ENCODE measurements around the gene HECTD4. TPM values are rescaled to one million over a fixed set of nuclear protein-coding genes. Genes with fewer than 3 reads are reported as not detected.
"Not testable (repeated sequence)": the region's sequence is repeated elsewhere in the genome, so short reads cannot be mapped to it uniquely, and the experiment has no call there.

HECTD4 gene
- total RNA-seq, 1 experiment from 2014 or later = 65.7 TPM

DNA sequence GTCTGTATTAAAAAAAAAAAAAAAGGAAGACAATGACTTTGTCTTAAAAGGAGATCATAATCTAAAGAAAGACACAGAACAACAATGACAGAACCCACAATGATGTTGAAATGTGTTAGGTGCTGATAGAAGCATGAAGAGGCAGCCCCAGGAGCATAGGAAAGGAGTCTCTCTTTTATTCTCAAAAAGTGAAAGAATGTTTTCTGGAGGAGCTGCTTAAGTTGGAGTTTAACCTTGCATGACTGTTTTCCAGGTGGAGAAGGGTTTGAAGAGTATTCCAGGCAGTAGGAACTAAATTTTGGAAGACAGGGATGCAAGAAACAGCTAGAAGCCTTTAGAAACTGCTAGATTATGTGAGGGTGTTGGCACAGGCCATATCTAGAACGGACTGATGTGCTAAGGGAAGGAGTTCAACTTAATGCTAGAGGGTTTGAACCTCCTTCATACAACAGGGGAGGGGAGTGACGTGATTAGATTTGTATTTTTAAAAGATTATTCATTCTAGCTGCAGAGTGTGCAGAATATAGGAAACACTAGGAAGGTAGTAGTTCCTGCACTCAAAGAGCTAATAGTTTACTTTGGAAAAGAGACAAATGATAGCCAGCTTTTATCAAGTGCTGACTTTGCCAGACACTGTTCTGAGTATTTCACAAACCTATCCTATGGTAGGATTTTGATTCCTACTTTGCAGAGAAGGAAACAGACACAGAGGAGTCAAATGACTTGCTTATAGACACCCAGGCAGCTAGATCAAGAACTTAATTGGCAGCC lies 31.8 kb upstream of the HECTD4 start:
- TF ChIP-seq, protein P1, sequence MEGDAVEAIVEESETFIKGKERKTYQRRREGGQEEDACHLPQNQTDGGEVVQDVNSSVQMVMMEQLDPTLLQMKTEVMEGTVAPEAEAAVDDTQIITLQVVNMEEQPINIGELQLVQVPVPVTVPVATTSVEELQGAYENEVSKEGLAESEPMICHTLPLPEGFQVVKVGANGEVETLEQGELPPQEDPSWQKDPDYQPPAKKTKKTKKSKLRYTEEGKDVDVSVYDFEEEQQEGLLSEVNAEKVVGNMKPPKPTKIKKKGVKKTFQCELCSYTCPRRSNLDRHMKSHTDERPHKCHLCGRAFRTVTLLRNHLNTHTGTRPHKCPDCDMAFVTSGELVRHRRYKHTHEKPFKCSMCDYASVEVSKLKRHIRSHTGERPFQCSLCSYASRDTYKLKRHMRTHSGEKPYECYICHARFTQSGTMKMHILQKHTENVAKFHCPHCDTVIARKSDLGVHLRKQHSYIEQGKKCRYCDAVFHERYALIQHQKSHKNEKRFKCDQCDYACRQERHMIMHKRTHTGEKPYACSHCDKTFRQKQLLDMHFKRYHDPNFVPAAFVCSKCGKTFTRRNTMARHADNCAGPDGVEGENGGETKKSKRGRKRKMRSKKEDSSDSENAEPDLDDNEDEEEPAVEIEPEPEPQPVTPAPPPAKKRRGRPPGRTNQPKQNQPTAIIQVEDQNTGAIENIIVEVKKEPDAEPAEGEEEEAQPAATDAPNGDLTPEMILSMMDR (IDR thresholded peaks at IDR 0.05; ENCODE audit: unreplicated experiment) = no peak
- intact Hi-C loops (cut with micrococcal nuclease; ENCODE audit: unreplicated experiment) = no loop called here

DNA sequence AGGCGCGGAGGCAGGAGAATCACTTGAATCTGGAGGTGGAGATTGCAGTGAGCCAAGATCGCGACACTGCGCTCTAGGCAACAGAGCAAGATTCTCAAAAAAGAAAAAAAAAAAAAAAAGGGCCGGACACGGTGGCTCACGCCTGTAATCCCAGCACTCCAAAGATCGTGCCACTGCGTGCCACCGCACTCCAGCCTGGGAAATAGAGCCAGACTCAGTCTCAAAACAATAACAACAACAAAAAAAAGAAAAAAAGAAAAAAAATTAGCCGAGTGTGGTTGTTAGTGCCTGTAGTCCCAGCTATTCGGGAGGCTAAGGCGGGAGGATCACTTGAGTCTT lies 27.6 kb upstream of the HECTD4 start:
- peaks cover 47% of the 10 kb centered on the region for H3K36me3 Mint-ChIP-seq (ENCODE audit: insufficient read depth, unreplicated experiment)
- DNase-seq = no peak
- no peaks in the 10 kb centered on the region for H3K9me3 Mint-ChIP-seq (ENCODE audit: low read depth, unreplicated experiment)
- intact Hi-C loops (cut with micrococcal nuclease; ENCODE audit: unreplicated experiment) = loop anchor here (1.0 kb wide), 1 partner anchor 212 kb away; no protein-coding TSS in a partner anchor
- H3K27me3 Mint-ChIP-seq (ENCODE audit: unreplicated experiment) = no peaks in the 10 kb centered on the region
- H3K4me1 Mint-ChIP-seq (ENCODE audit: low read depth, unreplicated experiment) = peaks cover 36% of the 10 kb centered on the region
- no TSS peak for BruUV-seq (replicated peaks)
- CTCF ChIA-PET = interaction anchor here (0.6 to 0.7 kb wide), 3 partner anchors 41 to 341 kb away, joined by 3 to 4 read pairs (median 3); no protein-coding TSS in a partner anchor
- H3K27ac Mint-ChIP-seq (ENCODE audit: unreplicated experiment) = peak overlapping the region; percentile 100
- TF ChIP-seq, protein P1 (IDR thresholded peaks at IDR 0.05; ENCODE audit: unreplicated experiment) = no peak
- H3K4me3 Mint-ChIP-seq (ENCODE audit: low read depth, unreplicated experiment) = peak overlapping the region; percentile 99

More for the DNA sequence above, 31.8 kb upstream of the HECTD4 start:
- no TSS peak for BruUV-seq (replicated peaks)
- CTCF ChIA-PET = interaction anchor here (0.6 to 0.9 kb wide), 3 partner anchors 12 to 375 kb away, joined by 3 read pairs; no protein-coding TSS in a partner anchor
- Mint-ChIP-seq H3K4me1 (ENCODE audit: low read depth, unreplicated experiment) (peaks cover 6% of the 10 kb centered on the region), H3K9me3 (ENCODE audit: low read depth, unreplicated experiment) (no peaks in the 10 kb centered on the region), H3K27me3 (ENCODE audit: unreplicated experiment) (no peaks in the 10 kb centered on the region), H3K4me3 (ENCODE audit: low read depth, unreplicated experiment) (no peak overlapping the region), H3K27ac (ENCODE audit: unreplicated experiment) (no peak overlapping the region), H3K36me3 (ENCODE audit: insufficient read depth, unreplicated experiment) (peaks cover 23% of the 10 kb centered on the region)
- no peak for DNase-seq

DNA sequence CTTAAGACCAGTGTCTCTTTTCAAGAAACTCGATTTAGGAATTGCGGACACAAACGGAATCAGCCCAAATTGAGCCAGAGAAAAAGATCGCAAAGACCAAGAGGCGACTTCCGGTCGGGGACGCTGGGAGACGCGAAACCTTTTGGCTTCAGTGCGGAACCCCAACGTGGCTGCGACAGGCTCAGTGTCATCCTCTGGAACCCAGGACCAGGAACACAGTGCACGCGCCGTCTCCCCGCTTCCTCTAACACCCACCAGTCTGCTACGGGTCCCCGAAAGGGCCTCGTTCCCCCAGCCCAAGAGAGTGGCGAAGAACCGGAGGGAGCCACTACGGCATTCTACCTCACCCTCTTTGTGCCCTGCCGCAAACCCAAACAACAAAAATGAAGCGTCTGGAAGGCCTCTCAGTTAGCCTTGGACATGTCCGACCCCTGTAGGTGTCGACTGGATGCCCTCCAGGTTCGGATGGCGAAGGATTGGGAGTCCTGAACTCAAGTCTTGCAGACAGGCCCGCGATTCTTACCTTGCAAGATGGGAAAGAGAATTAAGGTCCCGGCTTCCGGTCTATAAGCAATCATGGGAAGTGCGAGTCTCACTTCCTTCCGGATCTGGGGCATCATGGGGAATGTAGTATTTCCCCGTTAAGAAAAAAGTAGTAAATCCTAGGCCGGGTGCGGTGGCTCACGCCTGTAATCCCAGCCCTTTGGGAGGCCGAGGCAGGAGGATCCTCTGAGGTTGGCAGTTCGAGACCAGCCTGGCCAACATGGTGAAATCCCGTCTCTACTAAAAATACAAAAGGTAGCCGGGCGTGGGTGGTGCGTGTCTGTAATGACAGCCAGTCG lies 27.1 kb upstream of the HECTD4 start, which contains the start of gene RPL6:
RPL6 (minus strand) TSS at position 542 of the 842 bp plus-strand sequence. CDS start 949 bp downstream, outside the sequence.
- peaks cover 51% of the 10 kb centered on the region for H3K36me3 Mint-ChIP-seq (ENCODE audit: insufficient read depth, unreplicated experiment)
- TSS peak; percentile 64 for BruUV-seq (replicated peaks)
- H3K9me3 Mint-ChIP-seq (ENCODE audit: low read depth, unreplicated experiment) = no peaks in the 10 kb centered on the region
- intact Hi-C loops (cut with micrococcal nuclease; ENCODE audit: unreplicated experiment) = loop anchor here (1.0 kb wide), 1 partner anchor 211 kb away; no protein-coding TSS in a partner anchor
- peak; percentile 82 for DNase-seq
- peaks cover 36% of the 10 kb centered on the region for H3K4me1 Mint-ChIP-seq (ENCODE audit: low read depth, unreplicated experiment)
- CTCF ChIA-PET = no interaction called here
- peak within 1 kb of the TSS; percentile 99 for H3K4me3 Mint-ChIP-seq (ENCODE audit: low read depth, unreplicated experiment)
- peak within 1 kb of the TSS; percentile 100 for H3K27ac Mint-ChIP-seq (ENCODE audit: unreplicated experiment)
- H3K27me3 Mint-ChIP-seq (ENCODE audit: unreplicated experiment) = no peaks in the 10 kb centered on the region
- TF ChIP-seq, protein P1 (IDR thresholded peaks at IDR 0.05; ENCODE audit: unreplicated experiment) = no peak

DNA sequence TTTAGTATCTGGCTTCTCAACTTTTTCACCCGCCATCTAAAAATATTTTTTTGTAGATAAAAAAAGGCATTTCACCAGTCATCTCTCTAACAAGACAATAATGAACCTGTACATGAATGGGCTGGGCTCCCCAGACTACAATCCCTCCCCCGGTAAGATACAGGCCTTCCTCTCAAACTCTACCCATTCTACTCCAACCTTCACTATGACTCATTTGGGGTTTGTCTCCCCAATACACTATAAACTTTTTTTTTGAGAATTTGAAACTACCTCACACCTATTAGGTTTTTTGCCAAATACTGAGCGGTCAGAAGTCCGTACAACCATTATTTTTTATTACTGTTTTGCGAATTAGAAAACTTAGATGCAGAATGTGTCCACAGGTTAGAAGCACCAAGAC lies 26.4 kb upstream of the HECTD4 start:
- TF ChIP-seq, protein P1 (IDR thresholded peaks at IDR 0.05; ENCODE audit: unreplicated experiment) = no peak
- Mint-ChIP-seq H3K27ac (ENCODE audit: unreplicated experiment) (peak overlapping the region; percentile 100), H3K27me3 (ENCODE audit: unreplicated experiment) (no peaks in the 10 kb centered on the region), H3K4me3 (ENCODE audit: low read depth, unreplicated experiment) (peak overlapping the region; percentile 99), H3K36me3 (ENCODE audit: insufficient read depth, unreplicated experiment) (peaks cover 55% of the 10 kb centered on the region), H3K4me1 (ENCODE audit: low read depth, unreplicated experiment) (peaks cover 36% of the 10 kb centered on the region), H3K9me3 (ENCODE audit: low read depth, unreplicated experiment) (no peaks in the 10 kb centered on the region)
- BruUV-seq (replicated peaks) = no TSS peak
- DNase-seq = no peak
- intact Hi-C loops (cut with micrococcal nuclease; ENCODE audit: unreplicated experiment) = loop anchor here (1.0 kb wide), 1 partner anchor 210 kb away; no protein-coding TSS in a partner anchor
- CTCF ChIA-PET = no interaction called here

DNA sequence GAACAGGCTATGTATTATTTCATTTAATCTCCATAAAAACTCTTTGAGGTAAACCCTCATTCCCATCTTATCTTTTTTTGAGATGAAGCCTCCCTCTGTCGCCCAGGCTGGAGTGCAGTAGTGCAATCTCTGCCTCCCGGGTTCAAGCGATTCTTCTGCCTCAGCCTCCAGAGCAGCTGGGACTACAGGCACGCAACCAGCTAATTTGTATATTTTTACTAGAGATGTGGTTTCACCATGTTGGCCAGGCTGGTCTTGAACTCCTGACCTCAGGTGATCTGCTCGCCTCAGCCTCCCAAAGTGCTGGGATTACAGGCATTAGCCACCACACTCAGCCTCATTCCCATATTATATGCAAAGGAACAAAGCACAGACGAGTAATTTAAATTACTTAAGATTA lies 25.5 kb upstream of the HECTD4 start:
- H3K27me3 Mint-ChIP-seq (ENCODE audit: unreplicated experiment); BruUV-seq (replicated peaks); intact Hi-C loops (cut with micrococcal nuclease; ENCODE audit: unreplicated experiment); DNase-seq; H3K9me3 Mint-ChIP-seq (ENCODE audit: low read depth, unreplicated experiment); CTCF ChIA-PET: not testable (repeated sequence)
- Mint-ChIP-seq H3K36me3 (ENCODE audit: insufficient read depth, unreplicated experiment) (peaks cover 59% of the 10 kb centered on the region), H3K27ac (ENCODE audit: unreplicated experiment) (peak overlapping the region; percentile 100), H3K4me1 (ENCODE audit: low read depth, unreplicated experiment) (peaks cover 36% of the 10 kb centered on the region), H3K4me3 (ENCODE audit: low read depth, unreplicated experiment) (peak overlapping the region; percentile 99)

All from Calu3 (cell line).